Activated T-cell treated with anti-CD3 and anti-CD28 coated beads, Interleukin-2, amount 50 U/mL, for 24 hours (primary cell): ENCODE data around the gene ZFAND6.
A peak's percentile ranks its signal among the peaks of the same experiment; 100 is the strongest.
"Not testable (repeated sequence)": the region's sequence is repeated elsewhere in the genome, so short reads cannot be mapped to it uniquely, and the experiment has no call there.

ENCODE experiments used
- DNase-seq: peaks from one replicate; pipeline ENCODE4 v3.0.0-alpha.2; 2020
- H3K27ac Mint-ChIP-seq: 2 replicates; pipeline ENCODE4 v1.8.0; 2020; ENCODE audit warnings: mild to moderate bottlenecking, mixed read lengths
- H3K27me3 Mint-ChIP-seq: 2 replicates; pipeline ENCODE4 v1.8.0; 2020; ENCODE audit warnings: mixed read lengths
- H3K36me3 Mint-ChIP-seq: 2 replicates; pipeline ENCODE4 v1.8.0; 2020; ENCODE audit warnings: low read depth, mixed read lengths
- H3K4me1 Mint-ChIP-seq: 2 replicates; pipeline ENCODE4 v1.8.0; 2020; ENCODE audit warnings: low read depth, mixed read lengths
- H3K4me3 Mint-ChIP-seq: 2 replicates; pipeline ENCODE4 v1.8.0; 2020; ENCODE audit warnings: mild to moderate bottlenecking, moderate library complexity, mixed read lengths
- H3K9me3 Mint-ChIP-seq: 2 replicates; pipeline ENCODE4 v1.8.0; 2020; ENCODE audit warnings: mixed read lengths

Gene ZFAND6

DNA sequence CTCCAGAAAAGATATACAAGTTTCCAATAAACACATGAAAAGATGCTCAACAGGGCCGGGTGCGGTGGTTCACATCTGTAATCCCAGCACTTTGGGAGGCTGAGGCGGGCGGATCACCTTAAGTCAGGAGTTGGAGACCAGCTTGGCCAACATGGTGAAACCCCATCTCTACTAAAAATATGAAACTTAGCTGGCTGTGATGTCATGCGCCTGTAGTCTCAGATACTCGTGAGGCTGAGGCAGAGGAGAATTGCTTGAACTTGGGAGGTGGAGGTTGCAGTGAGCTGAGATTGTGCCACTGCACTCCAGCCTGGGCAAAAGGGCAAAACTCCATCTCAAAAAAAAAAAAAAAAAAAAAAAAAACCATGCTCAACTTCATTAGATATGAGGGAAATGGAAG lies 67.8 kb downstream of the ZFAND6 start:
- H3K36me3 Mint-ChIP-seq = peaks cover 71% of the 10 kb centered on the region
- H3K9me3 Mint-ChIP-seq, H3K27ac Mint-ChIP-seq, H3K4me3 Mint-ChIP-seq, H3K4me1 Mint-ChIP-seq, H3K27me3 Mint-ChIP-seq, DNase-seq: not testable (repeated sequence)

- Mint-ChIP-seq H3K27ac (no peak overlapping the region), H3K4me3 (no peak overlapping the region), H3K27me3 (no peaks in the 10 kb centered on the region), H3K4me1 (peaks cover 7% of the 10 kb centered on the region), H3K36me3 (peaks cover 71% of the 10 kb centered on the region), H3K9me3 (no peaks in the 10 kb centered on the region)
- no peak for DNase-seq
Measured at GRCh38 chr15:80127911-80128310, 68.4 kb downstream of the ZFAND6 start.

DNA sequence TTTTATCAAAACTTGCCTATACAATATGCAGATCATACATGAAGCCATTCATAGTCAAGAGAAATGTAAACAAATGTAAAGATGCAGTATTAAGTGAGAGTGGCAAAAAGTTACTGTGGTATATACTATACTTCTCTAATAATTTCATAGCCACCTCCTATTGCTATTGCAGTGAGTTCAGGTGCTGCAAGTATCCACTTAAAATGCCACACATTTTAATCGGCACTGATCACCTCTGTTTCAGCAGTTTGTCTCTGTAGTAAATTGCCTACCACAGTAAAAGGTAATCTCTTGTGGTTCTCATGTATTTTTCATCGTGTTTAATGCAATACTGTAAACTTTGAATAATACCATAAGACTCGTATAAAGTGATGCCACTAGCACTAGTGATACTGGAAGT lies 72.9 kb downstream of the ZFAND6 start:
- no peaks in the 10 kb centered on the region for H3K27me3 Mint-ChIP-seq
- peaks cover 69% of the 10 kb centered on the region for H3K36me3 Mint-ChIP-seq
- DNase-seq = no peak
- H3K4me1 Mint-ChIP-seq = peaks cover 7% of the 10 kb centered on the region
- H3K9me3 Mint-ChIP-seq = no peaks in the 10 kb centered on the region
- no peak overlapping the region for H3K27ac Mint-ChIP-seq
- no peak overlapping the region for H3K4me3 Mint-ChIP-seq

- Mint-ChIP-seq H3K27me3 (no peaks in the 10 kb centered on the region), H3K27ac (no peak overlapping the region), H3K4me3 (no peak overlapping the region), H3K9me3 (no peaks in the 10 kb centered on the region), H3K36me3 (peaks cover 50% of the 10 kb centered on the region), H3K4me1 (no peaks in the 10 kb centered on the region)
- no peak for DNase-seq
Measured at GRCh38 chr15:80136854-80137253, 77.4 kb downstream of the ZFAND6 start.

DNA sequence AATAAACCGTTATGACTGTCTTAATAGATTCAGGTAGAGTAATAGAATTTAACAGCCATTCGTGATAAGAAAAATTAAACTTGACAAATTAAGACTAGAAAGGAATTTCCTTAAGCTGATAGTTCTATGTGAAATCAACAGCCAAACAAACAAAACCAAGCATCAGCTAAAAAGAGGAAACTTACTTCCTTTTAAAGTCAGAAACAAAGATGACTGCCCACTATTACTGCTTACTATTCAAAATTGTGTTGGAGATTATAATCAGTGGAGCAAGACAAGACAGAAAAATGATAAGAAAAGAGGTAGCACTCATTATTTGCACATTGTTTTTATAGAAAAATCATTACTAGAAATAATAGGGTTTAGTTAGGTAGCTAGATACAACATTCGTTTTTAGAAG lies 79.5 kb downstream of the ZFAND6 start:
- Mint-ChIP-seq H3K4me3 (no peak overlapping the region), H3K36me3 (peaks cover 33% of the 10 kb centered on the region), H3K9me3 (no peaks in the 10 kb centered on the region), H3K4me1 (no peaks in the 10 kb centered on the region), H3K27me3 (no peaks in the 10 kb centered on the region), H3K27ac (no peak overlapping the region)
- DNase-seq = no peak

DNA sequence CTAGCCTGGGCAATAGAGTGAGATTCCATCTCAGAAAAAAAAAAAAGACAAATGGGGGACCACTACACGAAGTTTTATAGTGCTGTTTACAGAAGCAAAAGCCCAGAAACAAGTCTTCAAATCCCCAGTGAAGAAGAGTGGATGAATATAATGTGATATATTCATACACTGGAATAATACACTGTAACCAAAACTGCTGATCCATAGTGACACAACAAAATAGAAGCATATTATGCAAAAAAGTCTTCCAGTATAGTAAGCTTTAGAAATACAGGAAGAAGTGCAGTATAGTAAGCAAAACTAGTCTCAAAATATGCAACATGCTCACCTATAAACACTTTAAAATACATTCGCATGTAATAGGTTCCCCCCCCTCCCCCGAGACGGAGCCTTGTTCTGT lies 81.4 kb downstream of the ZFAND6 start:
- DNase-seq = no peak
- Mint-ChIP-seq H3K4me1 (no peaks in the 10 kb centered on the region), H3K9me3 (peaks cover under 1% of the 10 kb centered on the region), H3K4me3 (no peak overlapping the region), H3K27ac (no peak overlapping the region), H3K27me3 (no peaks in the 10 kb centered on the region), H3K36me3 (peaks cover 19% of the 10 kb centered on the region)

DNA sequence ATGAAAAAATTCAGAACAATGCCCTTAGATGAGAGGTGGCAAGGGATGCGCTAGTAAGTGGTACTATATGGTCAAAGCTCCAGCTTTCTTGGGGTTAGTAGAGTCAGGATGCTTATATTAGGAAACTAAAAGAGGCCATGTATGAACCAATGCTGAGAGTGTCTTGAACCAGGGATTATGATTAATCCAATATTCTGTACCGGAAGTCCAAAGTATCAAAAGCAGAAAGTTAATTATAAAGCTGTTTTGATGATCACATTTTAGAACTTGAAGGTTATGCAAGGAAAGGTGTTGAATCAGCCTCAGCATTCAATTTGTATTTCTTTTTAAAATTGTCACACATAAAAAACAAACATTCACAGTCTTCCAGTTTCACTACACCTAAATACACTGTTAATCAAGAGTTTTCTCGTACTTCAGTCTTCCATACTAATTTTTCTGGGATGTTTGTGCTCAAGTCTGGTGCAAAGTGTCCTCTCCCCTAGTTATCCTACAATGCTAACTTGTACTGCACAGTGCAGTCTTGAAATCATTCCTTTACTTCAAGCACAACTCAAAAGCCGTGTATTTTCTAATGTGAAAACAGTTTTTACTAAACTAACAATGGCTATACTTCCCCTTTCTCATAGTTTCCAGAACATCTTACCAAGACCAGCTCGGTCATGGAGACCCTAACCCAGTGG lies 82.6 kb downstream of the ZFAND6 start:
- Mint-ChIP-seq H3K27me3 (no peaks in the 10 kb centered on the region), H3K36me3 (peaks cover 12% of the 10 kb centered on the region), H3K27ac (no peak overlapping the region), H3K4me1 (no peaks in the 10 kb centered on the region), H3K4me3 (no peak overlapping the region), H3K9me3 (peaks cover 5% of the 10 kb centered on the region)
- no peak for DNase-seq

DNA sequence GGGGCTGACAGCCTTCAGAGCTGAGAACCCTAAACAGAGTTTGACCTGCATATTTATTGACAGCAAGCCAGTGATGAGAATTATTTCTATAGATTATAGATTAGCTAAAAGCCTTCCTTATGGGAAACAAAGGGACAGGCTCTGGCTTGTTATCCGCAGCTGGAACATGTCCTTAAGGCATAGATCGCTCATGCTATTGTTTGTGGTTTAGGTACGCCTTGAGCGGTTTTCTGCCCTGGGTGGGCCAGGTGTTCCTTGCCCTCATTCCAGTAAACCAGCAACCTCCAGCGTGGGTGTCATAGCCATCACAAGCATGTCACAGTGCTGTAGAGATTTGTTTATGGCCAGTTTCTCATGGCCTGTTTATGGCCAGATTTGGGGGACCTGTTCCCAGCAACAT lies 83.2 kb downstream of the ZFAND6 start:
- no peak for DNase-seq
- no peaks in the 10 kb centered on the region for H3K4me1 Mint-ChIP-seq
- H3K4me3 Mint-ChIP-seq = no peak overlapping the region
- no peak overlapping the region for H3K27ac Mint-ChIP-seq
- peaks cover 7% of the 10 kb centered on the region for H3K36me3 Mint-ChIP-seq
- H3K9me3 Mint-ChIP-seq = peaks cover 5% of the 10 kb centered on the region
- H3K27me3 Mint-ChIP-seq = no peaks in the 10 kb centered on the region

DNA sequence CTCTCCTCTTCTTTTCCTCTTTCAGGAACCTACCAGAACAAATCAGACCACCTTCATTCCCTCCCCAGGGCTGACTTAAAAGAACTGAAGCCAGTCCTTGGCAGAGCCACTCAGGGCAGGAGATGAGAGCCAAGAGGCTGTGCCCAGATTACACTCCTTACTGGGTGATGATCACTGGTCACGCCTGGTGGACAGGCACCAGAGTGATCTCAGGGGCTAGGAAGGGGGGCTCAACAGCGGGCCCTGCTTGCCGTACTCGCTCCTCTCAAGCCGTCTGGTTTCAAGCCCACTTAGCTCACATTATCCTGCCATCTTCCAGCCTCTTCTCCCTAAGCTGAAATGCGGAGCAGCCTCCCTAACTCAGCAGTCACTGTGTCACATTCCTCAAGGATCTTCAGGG lies 91.7 kb downstream of the ZFAND6 start:
- H3K36me3 Mint-ChIP-seq = peaks cover 10% of the 10 kb centered on the region
- H3K4me3 Mint-ChIP-seq = no peak overlapping the region
- peaks cover 3% of the 10 kb centered on the region for H3K9me3 Mint-ChIP-seq
- no peak overlapping the region for H3K27ac Mint-ChIP-seq
- DNase-seq = no peak
- H3K27me3 Mint-ChIP-seq = no peaks in the 10 kb centered on the region
- H3K4me1 Mint-ChIP-seq = peaks cover 32% of the 10 kb centered on the region

DNA sequence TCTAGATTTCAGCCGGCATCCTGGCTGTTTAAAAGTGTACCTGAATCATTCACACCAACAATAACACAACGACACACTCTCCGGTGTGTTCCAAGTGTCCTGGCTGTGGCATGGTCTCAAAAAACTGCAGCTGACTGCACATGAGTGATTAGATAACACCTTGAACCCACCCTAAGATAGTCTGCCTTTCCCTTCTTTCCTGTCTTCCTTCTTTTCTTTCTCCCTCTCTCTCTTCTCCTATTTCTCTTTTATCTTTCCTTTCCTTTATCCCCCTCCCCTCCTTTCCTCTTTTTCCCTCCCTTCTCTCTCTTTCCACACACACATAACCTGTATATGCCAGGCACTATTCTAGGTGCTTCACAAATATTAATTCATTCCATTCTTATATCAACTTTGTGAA lies 92.1 kb downstream of the ZFAND6 start:
- peak overlapping the region; percentile 85 for H3K27ac Mint-ChIP-seq
- no peaks in the 10 kb centered on the region for H3K9me3 Mint-ChIP-seq
- no peaks in the 10 kb centered on the region for H3K27me3 Mint-ChIP-seq

GRCh38 chr15:80152180-80152895 lies 92.9 kb downstream of the ZFAND6 start:
- no peaks in the 10 kb centered on the region for H3K27me3 Mint-ChIP-seq
- H3K36me3 Mint-ChIP-seq = peaks cover 10% of the 10 kb centered on the region
- H3K9me3 Mint-ChIP-seq = no peaks in the 10 kb centered on the region
- peaks cover 32% of the 10 kb centered on the region for H3K4me1 Mint-ChIP-seq
- peak overlapping the region; percentile 85 for H3K27ac Mint-ChIP-seq
- peak overlapping the region; percentile 89 for H3K4me3 Mint-ChIP-seq
- DNase-seq = peak; percentile 91

More for the DNA sequence above, 92.1 kb downstream of the ZFAND6 start:
- DNase-seq = no peak
- Mint-ChIP-seq H3K4me1 (peaks cover 32% of the 10 kb centered on the region), H3K4me3 (peak overlapping the region; percentile 78), H3K36me3 (peaks cover 10% of the 10 kb centered on the region)

- DNase-seq = peak; percentile 70
- Mint-ChIP-seq H3K27ac (peak within 1 kb of the TSS; percentile 89), H3K4me3 (peak within 1 kb of the TSS; percentile 89), H3K36me3 (peaks cover 10% of the 10 kb centered on the region), H3K27me3 (no peaks in the 10 kb centered on the region), H3K4me1 (peaks cover 32% of the 10 kb centered on the region), H3K9me3 (no peaks in the 10 kb centered on the region)
Measured at GRCh38 chr15:80152896-80153876, 93.7 kb downstream of the ZFAND6 start, which contains the start of gene FAH. Gene FAH (plus strand): TSS chr15:80152999. CDS start chr15:80153055, 56 bp downstream.

DNA sequence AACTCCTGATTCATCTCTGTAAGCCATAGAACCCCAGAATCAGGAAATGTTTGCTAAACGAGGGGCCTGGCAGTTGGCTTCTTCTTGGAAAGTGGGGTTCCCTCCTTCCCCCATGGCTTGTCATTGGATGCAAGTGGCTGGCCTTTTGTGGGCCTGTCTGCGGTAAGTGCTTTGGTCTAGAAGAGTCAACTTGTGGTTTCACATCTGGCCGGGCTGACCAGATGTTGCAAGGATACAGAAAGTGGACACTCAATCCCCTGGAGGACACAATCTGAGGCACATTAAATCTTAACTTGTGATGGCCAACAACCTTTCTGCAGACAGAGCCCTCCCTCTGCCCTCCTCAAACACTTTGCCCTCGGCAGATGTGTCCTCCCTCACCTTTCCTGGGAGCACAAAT lies 94.4 kb downstream of the ZFAND6 start:
- Mint-ChIP-seq H3K4me1 (peaks cover 32% of the 10 kb centered on the region), H3K9me3 (no peaks in the 10 kb centered on the region), H3K36me3 (peaks cover 16% of the 10 kb centered on the region), H3K27me3 (no peaks in the 10 kb centered on the region), H3K27ac (peak overlapping the region; percentile 89), H3K4me3 (peak overlapping the region; percentile 89)
- no peak for DNase-seq

GRCh38 chr15:80154336-80154735 lies 94.9 kb downstream of the ZFAND6 start:
- peak overlapping the region; percentile 89 for H3K4me3 Mint-ChIP-seq
- DNase-seq = no peak
- H3K27me3 Mint-ChIP-seq = no peaks in the 10 kb centered on the region
- no peak overlapping the region for H3K27ac Mint-ChIP-seq
- peaks cover 18% of the 10 kb centered on the region for H3K36me3 Mint-ChIP-seq
- peaks cover 32% of the 10 kb centered on the region for H3K4me1 Mint-ChIP-seq
- no peaks in the 10 kb centered on the region for H3K9me3 Mint-ChIP-seq
